SK-N-SH (cell line): ENCODE results near the gene SOCS7. TPM values are rescaled to one million over a fixed set of nuclear protein-coding genes. Genes with fewer than 3 reads are reported as not detected.
A peak's percentile ranks its signal among the peaks of the same experiment; 100 is the strongest.

ENCODE experiments used
- CTCF ChIA-PET: fragments of 300-600, 350-600 bp; formaldehyde crosslinking; extraction: SDS; loops from one replicate; lab custom pipeline; 2021; lab: Yijun Ruan, JAX
- POLR2A ChIA-PET: fragments of 350-600 bp; sonication (Branson Sonifier 250); formaldehyde crosslinking; extraction: SDS; loops from one replicate; lab custom pipeline; 2020; ENCODE audit warnings: antibody characterized with exemption, inconsistent platforms; lab: Yijun Ruan, JAX
- DNase-seq: peaks from one replicate; pipeline ENCODE4 v3.0.0; 2012
- H2AFZ ChIP-seq: fragments of 200-600 bp; sonication (generic); 2 replicates; pipeline ENCODE4 v1.8.1; 2016; ENCODE audit warnings: antibody characterized with exemption, mild to moderate bottlenecking, low read depth
- H3F3A ChIP-seq: fragments of 200-600 bp; sonication (generic); replicated peaks from 2 replicates; pipeline ENCODE3; 2016; ENCODE audit warnings: antibody characterized with exemption, mild to moderate bottlenecking; ENCODE audit not compliant: insufficient read depth
- H3K27ac ChIP-seq, 2 experiments: fragments of 200-500 bp in 1 of 2; fragments of 200-600 bp in 1 of 2; sonication (Bioruptor generic) in 1 of 2; sonication (generic), shearing (Covaris generic) in 1 of 2; 2 replicates each; pipeline versions ENCODE4 v1.5.1 to v1.6.1; 2014 to 2016; ENCODE audit warnings: low read depth in 2 of 2, inconsistent platforms in 1 of 2, low read length in 1 of 2, mild to moderate bottlenecking in 1 of 2, mixed read lengths in 1 of 2
- H3K27me3 ChIP-seq: fragments of 200-600 bp; sonication (generic), shearing (Covaris generic); 2 replicates; pipeline ENCODE4 v1.6.1; 2016; ENCODE audit warnings: mixed run types; ENCODE audit not compliant: insufficient read depth
- H3K36me3 ChIP-seq, 2 experiments: fragments of 200-500 bp in 1 of 2; fragments of 200-600 bp in 1 of 2; sonication (Bioruptor generic) in 1 of 2; sonication (generic) in 1 of 2; replicated peaks in 1 of 2; 2 replicates each; pipeline versions ENCODE3 to v1.5.1; 2014 to 2016; ENCODE audit warnings: low read length in 1 of 2, mild to moderate bottlenecking in 1 of 2; ENCODE audit not compliant: insufficient read depth in 2 of 2, control insufficient read depth in 1 of 2
- H3K4me1 ChIP-seq, 2 experiments: fragments of 200-500 bp in 1 of 2; fragments of 200-600 bp in 1 of 2; sonication (Bioruptor generic) in 1 of 2; sonication (generic), shearing (Covaris generic) in 1 of 2; 2 replicates each; pipeline versions ENCODE4 v1.5.1 to v1.6.1; 2014 to 2016; ENCODE audit warnings: low read depth in 1 of 2, low read length in 1 of 2, mixed run types in 1 of 2; ENCODE audit not compliant: insufficient read depth in 2 of 2, control insufficient read depth in 1 of 2
- H3K4me2 ChIP-seq: fragments of 200-600 bp; sonication (generic), shearing (Covaris generic); 2 replicates; pipeline ENCODE4 v1.6.1; 2017; ENCODE audit warnings: mixed run types
- H3K4me3 ChIP-seq, 2 experiments: fragments of 200-500 bp in 1 of 2; fragments of 200-600 bp in 1 of 2; sonication (Bioruptor generic) in 1 of 2; sonication (generic), shearing (Covaris generic) in 1 of 2; 2 replicates each; pipeline versions ENCODE4 v1.5.1 to v1.8.1; 2014 to 2016; ENCODE audit warnings: low read depth in 2 of 2, inconsistent platforms in 1 of 2, low read length in 1 of 2, mild to moderate bottlenecking in 1 of 2, mixed read lengths in 1 of 2, moderate library complexity in 1 of 2
- H3K79me2 ChIP-seq: fragments of 200-600 bp; sonication (generic); 2 replicates; pipeline ENCODE4 v1.8.1; 2017; ENCODE audit warnings: mild to moderate bottlenecking; ENCODE audit not compliant: insufficient read depth
- H3K9ac ChIP-seq: fragments of 200-600 bp; sonication (generic); 2 replicates; pipeline ENCODE4 v1.6.1; 2017; ENCODE audit warnings: mixed run types
- H3K9me2 ChIP-seq: fragments of 200-600 bp; sonication (generic); 2 replicates; pipeline ENCODE4 v1.6.1; 2017; ENCODE audit warnings: mixed run types
- H3K9me3 ChIP-seq: fragments of 200-600 bp; sonication (generic); 2 replicates; pipeline ENCODE4 v1.6.1; 2017; ENCODE audit warnings: mixed run types, mild to moderate bottlenecking, moderate library complexity
- H4K20me1 ChIP-seq: fragments of 200-600 bp; sonication (generic); 2 replicates; pipeline ENCODE4 v1.6.1; 2017; ENCODE audit warnings: mild to moderate bottlenecking, mixed run types; ENCODE audit not compliant: insufficient read depth
- CTCF ChIP-seq: fragments of 200-600 bp; sonication (generic); IDR thresholded peaks from 2 replicates; pipeline ENCODE4 v1.6.1; 2017; ENCODE audit warnings: antibody characterized with exemption, mild to moderate bottlenecking, moderate library complexity
- EP300 ChIP-seq, 2 experiments: IDR thresholded peaks; 2 replicates each; pipeline versions ENCODE4 v1.4.0 to v1.6.1; 2012; ENCODE audit warnings: borderline replicate concordance in 1 of 2, low read depth in 1 of 2, low read length in 1 of 2
- FOSL2 ChIP-seq: IDR thresholded peaks from 2 replicates; pipeline ENCODE4 v1.4.0; 2012; ENCODE audit warnings: low read depth, mild to moderate bottlenecking, moderate library complexity, borderline replicate concordance
- FOXJ3 ChIP-seq: sonication (generic); formaldehyde crosslinking; IDR thresholded peaks from 2 replicates; pipeline ENCODE4 v1.5.1; 2020; ENCODE audit warnings: mild to moderate bottlenecking, missing genetic modification reagents
- GABPA ChIP-seq: IDR thresholded peaks from 2 replicates; pipeline ENCODE4 v1.4.0; 2012; ENCODE audit warnings: low read depth, mild to moderate bottlenecking
- GATA2 ChIP-seq: sonication (generic); formaldehyde crosslinking; IDR thresholded peaks from 2 replicates; pipeline ENCODE4 v1.5.0; 2020; ENCODE audit warnings: mild to moderate bottlenecking, missing genetic modification reagents
- JUND ChIP-seq: IDR thresholded peaks from 2 replicates; pipeline ENCODE4 v1.4.0; 2012
- MEF2A ChIP-seq: IDR thresholded peaks from 2 replicates; pipeline ENCODE4 v1.4.0; 2012; ENCODE audit warnings: low read depth, borderline replicate concordance
- POLR2AphosphoS5 ChIP-seq: IDR thresholded peaks from 2 replicates; pipeline ENCODE4 v1.6.1; 2012; ENCODE audit warnings: low read depth, low read length
- REST ChIP-seq: IDR thresholded peaks from 2 replicates; pipeline ENCODE4 v1.6.1; 2012; ENCODE audit warnings: mild to moderate bottlenecking, low read depth, low read length, moderate library complexity
- RFX5 ChIP-seq: IDR thresholded peaks from 2 replicates; pipeline ENCODE4 v1.6.1; 2012; ENCODE audit warnings: mild to moderate bottlenecking, improper control_type of control experiment, low read length
- TAF1 ChIP-seq: IDR thresholded peaks from 2 replicates; pipeline ENCODE4 v1.6.1; 2012; ENCODE audit warnings: low read depth, mild to moderate bottlenecking, low read length, moderate library complexity, borderline replicate concordance
- USF2 ChIP-seq: fragments of 150-350 bp; IDR thresholded peaks from 2 replicates; pipeline ENCODE4 v1.6.1; 2017; ENCODE audit warnings: antibody characterized with exemption, low read length, low read depth, borderline replicate concordance
- YY1 ChIP-seq: IDR thresholded peaks from 2 replicates; pipeline ENCODE4 v1.4.0; 2012; ENCODE audit warnings: low read depth, mild to moderate bottlenecking
- WGBS: methylation state at CpG from one replicate; pipeline ENCODE4 v1.1.6; 2017; ENCODE audit warnings: low lambda C conversion rate; 5-methylcytosine and 5-hydroxymethylcytosine counted together
- polyA plus RNA-seq, 3 experiments: library from polyadenylated mRNA; depleted of rRNA; stranded (reverse); fragments of >200 nt; gene quantifications; 2 replicates each; pipeline ENCODE4 v1.2.3, GENCODE V29; 2012

Gene SOCS7
- polyA plus RNA-seq, 1 of the 3 experiments (the other 2 are of a cell fraction), result 7.4 TPM

GRCh38 chr17:38447502-38448085, 96.0 kb downstream of the SOCS7 start:
- H4K20me1 ChIP-seq, result peaks cover 21% of the 10 kb centered on the region
- POLR2A ChIA-PET, result interaction anchor here (1.2 kb wide), 1 partner anchor 24 kb away, joined by 3 read pairs; no protein-coding TSS in a partner anchor
- H3K9me3 ChIP-seq, result no peaks in the 10 kb centered on the region
- H3K79me2 ChIP-seq, result peaks cover 87% of the 10 kb centered on the region
- H3K27me3 ChIP-seq, result no peaks in the 10 kb centered on the region
- H3F3A ChIP-seq, result peaks cover 10% of the 10 kb centered on the region
- H3K9ac ChIP-seq, result no peak overlapping the region
- TF ChIP-seq FOXJ3 (no peak), GABPA (no peak), YY1 (no peak), FOSL2 (no peak), USF2 (no peak)
- TF ChIP-seq, all 33 proteins: peak for 0
- DNase-seq, result no peak
- CTCF ChIA-PET, result interaction anchor here (0.6 to 1.0 kb wide), 5 partner anchors 9 to 219 kb away, joined by 3 to 4 read pairs (median 3); no protein-coding TSS in a partner anchor
- 0 out of 4 replicates have a peak overlapping the region, but pooled peaks of 1 of the 2 experiments have one; percentile 23 for H3K27ac ChIP-seq
- H3K9me2 ChIP-seq, result no peaks in the 10 kb centered on the region
- H3K36me3 ChIP-seq, result peaks cover 0 to 8% of the 10 kb centered on the region in 2 experiments
- H2AFZ ChIP-seq, result no peak overlapping the region
- H3K4me1 ChIP-seq, result peaks cover 34 to 44% of the 10 kb centered on the region in 2 experiments; a peak in 3 of 4 replicates
- 86% methylated on average over 1 of the region's 2 CpGs for WGBS
- H3K4me3 ChIP-seq, result no peak overlapping the region
- H3K4me2 ChIP-seq, result no peak overlapping the region

GRCh38 chr17:38448208-38448771, 96.6 kb downstream of the SOCS7 start:
- peaks cover 31 to 50% of the 10 kb centered on the region in 2 experiments; a peak in 3 of 4 replicates for H3K4me1 ChIP-seq
- H3K9me3 ChIP-seq, result no peaks in the 10 kb centered on the region
- H3K4me3 ChIP-seq, result no peak overlapping the region
- no peak for TF ChIP-seq REST
- no peak for TF ChIP-seq JUND
- no peak for TF ChIP-seq POLR2AphosphoS5
- TF ChIP-seq GATA2, result no peak
- TF ChIP-seq MEF2A, result no peak
- TF ChIP-seq TAF1, result no peak
- no peak for TF ChIP-seq EP300 (IDR thresholded peaks at IDR 0.05; ENCODE audit: borderline replicate concordance in 1 of 2, low read depth in 1 of 2, low read length in 1 of 2)
- no peak for TF ChIP-seq RFX5
- TF ChIP-seq CTCF, result no peak
- H4K20me1 ChIP-seq, result peaks cover 14% of the 10 kb centered on the region
- H3K9me2 ChIP-seq, result no peaks in the 10 kb centered on the region
- peaks cover 0 to 8% of the 10 kb centered on the region in 2 experiments for H3K36me3 ChIP-seq
- POLR2A ChIA-PET, result no interaction called here
- no peak overlapping the region for H3K9ac ChIP-seq
- no peak overlapping the region for H2AFZ ChIP-seq
- H3K27me3 ChIP-seq, result no peaks in the 10 kb centered on the region
- 78% methylated on average over 9 of the region's 9 CpGs for WGBS
- no peak for DNase-seq
- H3K4me2 ChIP-seq, result no peak overlapping the region
- peaks cover 12% of the 10 kb centered on the region for H3F3A ChIP-seq
- H3K79me2 ChIP-seq, result peaks cover 93% of the 10 kb centered on the region
- CTCF ChIA-PET, result interaction anchor here (1.0 kb wide), 1 partner anchor 17 kb away, joined by 3 read pairs; no protein-coding TSS in a partner anchor
- 0 out of 4 replicates have a peak overlapping the region, but pooled peaks of 1 of the 2 experiments have one; percentile 23 for H3K27ac ChIP-seq
